Stimulated activated CD4-positive, alpha-beta T cell treated with anti-CD3 and anti-CD28 coated beads, Interleukin-2, amount 100 ng/mL, for 48 hours (primary cell): Measurements from ENCODE around the gene DBH.

Experiments
- DNase-seq, 2 donors: peaks; one replicate each; pipeline ENCODE4 v3.0.0-alpha.2; 2020

DBH gene

GRCh38 chr9:133635533-133636531 lies at the start of gene DBH:
TSS of gene DBH (plus strand) at chr9:133636363. CDS start at chr9:133636372, 9 bp downstream.
- no peak for DNase-seq

GRCh38 chr9:133587051-133587450 lies 49.1 kb upstream of the DBH start:
- no peak for DNase-seq

- no peak for DNase-seq
Measured at GRCh38 chr9:133587466-133587865, 48.7 kb upstream of the DBH start.

- peak; percentile 46 to 56 for DNase-seq
Measured at GRCh38 chr9:133589454-133590227, 46.5 kb upstream of the DBH start.

- DNase-seq: no peak
Measured at GRCh38 chr9:133590231-133590855, 45.8 kb upstream of the DBH start.

- DNase-seq: no peak
Measured at GRCh38 chr9:133591116-133591910, 44.9 kb upstream of the DBH start.

- no peak for DNase-seq
Measured at GRCh38 chr9:133591985-133592384, 44.2 kb upstream of the DBH start.

GRCh38 chr9:133592731-133593409 lies 43.3 kb upstream of the DBH start:
- DNase-seq: no peak

GRCh38 chr9:133593587-133594253 lies 42.4 kb upstream of the DBH start:
- no peak for DNase-seq

GRCh38 chr9:133594310-133594709 lies 41.9 kb upstream of the DBH start:
- DNase-seq: no peak

GRCh38 chr9:133595910-133596309 lies 40.3 kb upstream of the DBH start:
- DNase-seq: no peak

- no peak for DNase-seq
Measured at GRCh38 chr9:133597316-133597957, 38.7 kb upstream of the DBH start.

- no peak for DNase-seq
Measured at GRCh38 chr9:133598978-133599377, 37.2 kb upstream of the DBH start.

- no peak for DNase-seq
Measured at GRCh38 chr9:133599470-133600173, 36.5 kb upstream of the DBH start.

- no peak for DNase-seq
Measured at GRCh38 chr9:133600739-133601138, 35.4 kb upstream of the DBH start.

- DNase-seq: no peak
Measured at GRCh38 chr9:133601746-133602145, 34.4 kb upstream of the DBH start.

- no peak for DNase-seq
Measured at GRCh38 chr9:133602277-133602676, 33.9 kb upstream of the DBH start.

GRCh38 chr9:133603135-133603927 lies 32.8 kb upstream of the DBH start:
- DNase-seq: no peak

GRCh38 chr9:133604214-133604613 lies 31.9 kb upstream of the DBH start:
- peak in 1 of 2 donors; percentile 7 for DNase-seq
